HCT116 (cell line): Measurements from ENCODE around the gene LLGL2. TPM values are rescaled to one million over a fixed set of nuclear protein-coding genes. Genes with fewer than 3 reads are reported as not detected.

ENCODE experiments used
- ATAC-seq: fragments of 200-7000 bp; cut with Tn5 transposase; 2 replicates; pipeline ENCODE4 v1.9.1; 2020; ENCODE audit warnings: mild to moderate bottlenecking, moderate library complexity
- BruUV-seq: library from RNA; stranded (reverse); fragments of 400-500 nt; replicated peaks from 2 replicates; lab custom pipeline; 2021; lab: Mats Ljungman, UMichigan
- CTCF ChIA-PET: fragments of 300-600 bp; sonication (Branson Sonifier 250); formaldehyde crosslinking; loops from one replicate; lab custom pipeline; 2021; ENCODE audit warnings: antibody characterized with exemption; lab: Charles Lee
- POLR2A ChIA-PET: fragments of 300-600, 350-600 bp; sonication (Branson Sonifier 250); formaldehyde crosslinking; loops from one replicate; lab custom pipeline; 2021; ENCODE audit warnings: antibody characterized with exemption; lab: Charles Lee
- RAD21 ChIA-PET, 2 experiments: fragments of 300-600 bp; sonication (Branson Sonifier 250); formaldehyde crosslinking; loops; one replicate each; lab custom pipeline; 2023; ENCODE audit warnings: low total read pairs in 2 of 2; ENCODE audit not compliant: uncharacterized antibody in 2 of 2, unreplicated experiment in 2 of 2, low non-redundant PET in 1 of 2; lab: Charles Lee
- DNase-seq: peaks from one replicate; pipeline ENCODE4 v3.0.0-alpha.2; 2010; ENCODE audit warnings: low read depth, low spot score
- H2AFZ ChIP-seq: fragments of 200-600 bp; shearing (Covaris generic), sonication (generic); 2 replicates; pipeline ENCODE4 v1.6.1; 2017; ENCODE audit warnings: low read depth, mixed run types, mixed read lengths, antibody characterized with exemption, low read length; ENCODE audit not compliant: poor library complexity, severe bottlenecking
- H3K27ac ChIP-seq: 2 replicates; pipeline ENCODE4 v1.5.1; 2012; ENCODE audit warnings: low read depth, low read length
- H3K27me3 ChIP-seq: fragments of 200-600 bp; sonication (generic); 2 replicates; pipeline ENCODE4 v1.6.1; 2016; ENCODE audit warnings: mixed run types, low read length, mixed read lengths; ENCODE audit not compliant: insufficient read depth
- H3K36me3 ChIP-seq, 2 experiments: fragments of 200-500 bp in 1 of 2; fragments of 200-600 bp in 1 of 2; sonication (Bioruptor generic) in 1 of 2; sonication (generic) in 1 of 2; 2 replicates each; pipeline versions ENCODE4 v1.5.1 to v1.6.1; 2014 to 2016; ENCODE audit warnings: low read length in 2 of 2, inconsistent platforms in 1 of 2, mixed read lengths in 1 of 2, mixed run types in 1 of 2; ENCODE audit not compliant: insufficient read depth in 2 of 2, control insufficient read depth in 1 of 2
- H3K4me1 ChIP-seq, 2 experiments: fragments of 200-600 bp in 1 of 2; sonication (generic) in 1 of 2; 2 replicates each; pipeline versions ENCODE4 v1.5.1 to v1.6.1; 2012 to 2017; ENCODE audit warnings: low read length in 2 of 2, inconsistent platforms in 1 of 2, mild to moderate bottlenecking in 1 of 2, mixed read lengths in 1 of 2, mixed run types in 1 of 2, moderate library complexity in 1 of 2; ENCODE audit not compliant: insufficient read depth in 2 of 2, control insufficient read depth in 1 of 2
- H3K4me2 ChIP-seq: fragments of 200-600 bp; sonication (generic); 2 replicates; pipeline ENCODE4 v1.6.1; 2017; ENCODE audit warnings: mixed run types, low read length, mixed read lengths
- H3K4me3 ChIP-seq, 2 experiments: fragments of 200-600 bp in 1 of 2; sonication (generic) in 1 of 2; replicated peaks in 1 of 2; 2 replicates each; pipeline ENCODE4 v1.5.1; 2011 to 2016; ENCODE audit warnings: low read length in 2 of 2, control low read depth in 1 of 2, low read depth in 1 of 2, mild to moderate bottlenecking in 1 of 2, mixed read lengths in 1 of 2, mixed run types in 1 of 2
- H3K79me2 ChIP-seq: fragments of 200-600 bp; sonication (generic); 2 replicates; pipeline ENCODE4 v1.6.1; 2017; ENCODE audit warnings: mild to moderate bottlenecking, mixed run types, low read length, moderate library complexity, mixed read lengths; ENCODE audit not compliant: insufficient read depth
- H3K9ac ChIP-seq: fragments of 200-600 bp; sonication (generic); 2 replicates; pipeline ENCODE4 v1.6.1; 2016; ENCODE audit warnings: low read length, mixed read lengths
- H3K9me2 ChIP-seq: fragments of 200-600 bp; sonication (generic), shearing (Covaris generic); 2 replicates; pipeline ENCODE4 v1.6.1; 2017; ENCODE audit warnings: mixed run types, mild to moderate bottlenecking, moderate library complexity; ENCODE audit not compliant: insufficient read depth
- H3K9me3 ChIP-seq, 2 experiments: fragments of 200-500 bp in 1 of 2; fragments of 200-600 bp in 1 of 2; sonication (Bioruptor generic) in 1 of 2; sonication (generic) in 1 of 2; 2 replicates each; pipeline ENCODE4 v1.6.1; 2014 to 2017; ENCODE audit warnings: low read length in 2 of 2, mixed read lengths in 2 of 2, inconsistent platforms in 1 of 2, low read depth in 1 of 2, mild to moderate bottlenecking in 1 of 2, mixed run types in 1 of 2, moderate library complexity in 1 of 2; ENCODE audit not compliant: control insufficient read depth in 1 of 2, insufficient read depth in 1 of 2
- H4K20me1 ChIP-seq: fragments of 200-600 bp; sonication (generic), shearing (Covaris generic); 2 replicates; pipeline ENCODE4 v1.6.1; 2017; ENCODE audit warnings: mixed run types, mild to moderate bottlenecking, moderate library complexity; ENCODE audit not compliant: insufficient read depth
- FOSL1 ChIP-seq: IDR thresholded peaks from 2 replicates; pipeline ENCODE4 v1.6.1; 2012; ENCODE audit warnings: low read depth
- JUND ChIP-seq: IDR thresholded peaks from 2 replicates; pipeline ENCODE4 v1.6.1; 2012
- POLR2A ChIP-seq: IDR thresholded peaks from 2 replicates; pipeline ENCODE4 v1.7.0; 2011; ENCODE audit warnings: borderline replicate concordance; ENCODE audit not compliant: insufficient read depth, insufficient read length; ENCODE audit errors: extremely low read depth
- POLR2AphosphoS5 ChIP-seq: IDR thresholded peaks from 2 replicates; pipeline ENCODE4 v1.6.1; 2011; ENCODE audit warnings: mild to moderate bottlenecking, low read depth, low read length, moderate library complexity
- ZNF274 ChIP-seq: fragments of 200-500 bp; sonication (Bioruptor generic); IDR thresholded peaks from 2 replicates; pipeline ENCODE4 v1.6.1; 2014; ENCODE audit warnings: mild to moderate bottlenecking, low read depth, low read length, inconsistent platforms
- intact Hi-C: fragments of 100-400 bp; cut with micrococcal nuclease; formaldehyde crosslinking; loops from 2 replicates; pipeline ENCODE4 v1.10.0; 2022
- total RNA-seq: library from RNA; stranded (reverse); gene quantifications from one replicate; pipeline ENCODE4 v1.2.1, GENCODE V29; 2021; ENCODE audit not compliant: unreplicated experiment
- TF ChIP-seq, protein P1 (sequence below), 3 experiments: fragments of 200-600 bp in 1 of 3; sonication (generic) in 1 of 3; IDR thresholded peaks in 2 of 3; conservative IDR thresholded peaks in 1 of 3; 2 replicates each; pipeline ENCODE4 v1.5.1; 2012 to 2017; ENCODE audit warnings: low read depth in 2 of 3, low read length in 2 of 3, antibody characterized with exemption in 1 of 3, borderline replicate concordance in 1 of 3, control low read depth in 1 of 3, mild to moderate bottlenecking in 1 of 3, mixed read lengths in 1 of 3, mixed run types in 1 of 3, moderate library complexity in 1 of 3; ENCODE audit not compliant: insufficient read depth in 1 of 3

The LLGL2 gene
- total RNA-seq, 1 experiment from 2014 or later, result 209 TPM

DNA sequence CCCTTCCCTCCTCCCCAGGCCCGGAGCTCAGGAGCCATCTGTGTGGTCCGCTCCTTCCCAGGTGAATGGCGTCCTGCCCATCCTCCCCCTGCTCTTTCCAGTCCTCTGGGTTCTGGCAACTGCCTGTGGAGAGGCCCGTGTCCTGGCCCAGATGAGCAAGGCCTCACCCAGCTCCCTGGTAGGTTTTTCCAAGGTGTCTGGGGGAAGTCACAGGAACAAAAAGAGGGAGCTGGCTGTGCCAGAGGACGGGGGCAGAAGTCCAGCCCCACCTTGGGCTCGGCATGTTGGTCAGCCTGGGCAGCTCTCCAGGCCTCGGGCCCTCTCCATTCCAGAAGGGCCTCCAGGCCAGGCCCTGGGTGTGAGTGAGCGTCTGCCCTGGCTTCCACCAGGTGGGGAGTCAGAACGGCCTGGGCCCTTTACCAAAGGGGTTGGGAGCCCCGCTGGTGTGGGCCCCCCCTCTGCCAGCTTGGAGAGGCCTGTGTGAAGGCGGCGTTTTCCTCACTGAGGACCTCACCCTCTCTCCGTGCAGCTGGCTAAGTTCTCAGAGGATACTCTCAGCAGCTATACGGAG, 35.2 kb upstream of the LLGL2 start (continued):
- TF ChIP-seq ZNF274, result no peak
- TF ChIP-seq FOSL1, result no peak
- TF ChIP-seq POLR2A, result no peak
- TF ChIP-seq JUND, result no peak
- no peak for TF ChIP-seq POLR2AphosphoS5

DNA sequence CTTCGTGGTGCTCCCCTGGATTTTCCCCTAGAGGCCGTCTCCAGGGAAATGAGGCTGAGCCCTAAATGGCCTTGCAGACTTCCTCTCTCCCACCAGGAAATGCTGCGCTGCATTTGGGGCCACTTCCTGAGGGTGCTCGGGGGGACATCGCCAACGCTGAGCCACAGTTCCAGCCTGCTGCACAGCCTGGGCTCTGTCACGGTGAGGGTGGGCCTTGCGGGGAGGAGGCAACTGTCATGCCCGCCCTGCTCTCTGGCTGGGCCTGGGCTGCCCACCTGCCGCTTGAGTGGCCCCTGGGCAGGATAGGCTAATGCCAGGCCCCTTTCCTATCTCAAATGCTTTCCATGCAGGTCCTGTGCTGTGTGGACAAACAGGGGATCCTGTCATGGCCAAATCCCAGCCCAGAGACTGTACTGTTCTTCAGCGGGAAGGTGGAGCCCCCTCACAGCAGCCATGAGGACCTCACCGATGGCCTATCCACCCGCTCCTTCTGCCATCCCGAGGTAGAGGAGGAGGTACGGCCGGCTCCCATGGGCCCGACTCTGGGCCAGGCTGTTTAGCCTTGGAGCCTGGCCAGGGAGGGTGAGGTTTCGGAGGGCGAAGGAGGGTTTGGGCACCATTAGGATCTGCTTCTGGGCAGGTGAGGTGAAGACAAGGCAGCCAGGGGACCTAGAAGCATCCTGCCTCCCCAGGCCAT, 34.4 kb upstream of the LLGL2 start:
- RAD21 ChIA-PET, result no interaction called here
- no peaks in the 10 kb centered on the region for H4K20me1 ChIP-seq
- no TSS peak for BruUV-seq
- H3K36me3 ChIP-seq, result peaks cover 0 to 2% of the 10 kb centered on the region in 2 experiments; a peak in 1 of 4 replicates
- no peak overlapping the region for H2AFZ ChIP-seq
- no peaks in the 10 kb centered on the region for H3K9me3 ChIP-seq
- H3K9me2 ChIP-seq, result no peaks in the 10 kb centered on the region
- H3K4me3 ChIP-seq, result no peak overlapping the region
- no peak overlapping the region for H3K9ac ChIP-seq
- DNase-seq (no peak), ATAC-seq (no peak)
- no peaks in the 10 kb centered on the region for H3K4me1 ChIP-seq
- H3K4me2 ChIP-seq, result no peak overlapping the region
- no peak overlapping the region for H3K27ac ChIP-seq
- intact Hi-C loops, result no loop called here
- no peaks in the 10 kb centered on the region for H3K27me3 ChIP-seq
- H3K79me2 ChIP-seq, result no peaks in the 10 kb centered on the region
- TF ChIP-seq, protein P1, sequence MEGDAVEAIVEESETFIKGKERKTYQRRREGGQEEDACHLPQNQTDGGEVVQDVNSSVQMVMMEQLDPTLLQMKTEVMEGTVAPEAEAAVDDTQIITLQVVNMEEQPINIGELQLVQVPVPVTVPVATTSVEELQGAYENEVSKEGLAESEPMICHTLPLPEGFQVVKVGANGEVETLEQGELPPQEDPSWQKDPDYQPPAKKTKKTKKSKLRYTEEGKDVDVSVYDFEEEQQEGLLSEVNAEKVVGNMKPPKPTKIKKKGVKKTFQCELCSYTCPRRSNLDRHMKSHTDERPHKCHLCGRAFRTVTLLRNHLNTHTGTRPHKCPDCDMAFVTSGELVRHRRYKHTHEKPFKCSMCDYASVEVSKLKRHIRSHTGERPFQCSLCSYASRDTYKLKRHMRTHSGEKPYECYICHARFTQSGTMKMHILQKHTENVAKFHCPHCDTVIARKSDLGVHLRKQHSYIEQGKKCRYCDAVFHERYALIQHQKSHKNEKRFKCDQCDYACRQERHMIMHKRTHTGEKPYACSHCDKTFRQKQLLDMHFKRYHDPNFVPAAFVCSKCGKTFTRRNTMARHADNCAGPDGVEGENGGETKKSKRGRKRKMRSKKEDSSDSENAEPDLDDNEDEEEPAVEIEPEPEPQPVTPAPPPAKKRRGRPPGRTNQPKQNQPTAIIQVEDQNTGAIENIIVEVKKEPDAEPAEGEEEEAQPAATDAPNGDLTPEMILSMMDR (IDR thresholded peaks at IDR 0.05 in 2 of 3, conservative IDR thresholded peaks at IDR 0.05 in 1 of 3; ENCODE audit: borderline replicate concordance in 1 of 3, insufficient read depth in 1 of 3, low read depth in 2 of 3, low read length in 2 of 3), result no peak
- TF ChIP-seq, all 23 proteins: peak for 0
- ChIA-PET CTCF (no interaction called here), POLR2A (no interaction called here)
